ENCODE measurements around the gene SMAD7.

SMAD7 gene

GRCh38 chr18:48893608-48894600, 56.9 kb downstream of the SMAD7 start:
- no peaks in the 10 kb centered on the region for H3K36me3 ChIP-seq (ENCODE audit: control insufficient read depth in 1 of 2, insufficient read depth in 2 of 2, low read depth in 1 of 2, low read length in 2 of 2)
- peak overlapping the region in 1 of 2 experiments; percentile 67 for H2BK12ac ChIP-seq (ENCODE audit: low read length in 2 of 2)
- no peaks in the 10 kb centered on the region for H3K9me3 ChIP-seq (ENCODE audit: control insufficient read depth, low read length)
- H2AFZ ChIP-seq (ENCODE audit: low read depth, low read length): no peak overlapping the region
- H4K91ac ChIP-seq (ENCODE audit: low read length): peak overlapping the region; percentile 10
- no peak overlapping the region for H2BK5ac ChIP-seq (ENCODE audit: low read depth, low read length, poor library complexity, severe bottlenecking)
- no peak overlapping the region for H3K23ac ChIP-seq (ENCODE audit: low read length in 2 of 2)
- H3K4me2 ChIP-seq (ENCODE audit: low read length, poor library complexity, severe bottlenecking): no peak overlapping the region
- H2AK5ac ChIP-seq (ENCODE audit: low read length, severe bottlenecking): peak overlapping the region; percentile 58
- H3K4me3 ChIP-seq (ENCODE audit: insufficient read depth in 1 of 2, low read depth in 1 of 2, low read length in 2 of 2): no peak overlapping the region
- no peak overlapping the region for H4K8ac ChIP-seq (ENCODE audit: low read length)
- peaks cover 19% of the 10 kb centered on the region for H3K4me1 ChIP-seq (ENCODE audit: control insufficient read depth, insufficient read depth, low read depth, low read length)
- H3K14ac ChIP-seq (ENCODE audit: low read length in 2 of 2): peak overlapping the region in 1 of 2 experiments; percentile 23
- H3K4ac ChIP-seq (ENCODE audit: low read depth in 1 of 2, low read length in 2 of 2): no peak overlapping the region
- WGBS: 95% methylated on average over 25 of the region's 25 CpGs
- H3K18ac ChIP-seq (ENCODE audit: low read depth in 1 of 2, low read length in 2 of 2): peak overlapping the region in 1 of 2 experiments; percentile 42
- no peaks in the 10 kb centered on the region for H3K27me3 ChIP-seq (ENCODE audit: control insufficient read depth in 1 of 2, insufficient read depth in 1 of 2, low read length in 2 of 2)
- DNase-seq: no peak
- H3K27ac ChIP-seq (ENCODE audit: low read length, poor library complexity, severe bottlenecking): no peak overlapping the region
- peak overlapping the region; percentile 82 for H2BK15ac ChIP-seq (ENCODE audit: low read depth, poor library complexity, severe bottlenecking)
- no peaks in the 10 kb centered on the region for H3K79me1 ChIP-seq (replicated peaks; ENCODE audit: low read length, poor library complexity, severe bottlenecking)
- H3K9ac ChIP-seq (ENCODE audit: low read length): no peak overlapping the region
- H2BK120ac ChIP-seq (ENCODE audit: low read depth, low read length): no peak overlapping the region

DNA sequence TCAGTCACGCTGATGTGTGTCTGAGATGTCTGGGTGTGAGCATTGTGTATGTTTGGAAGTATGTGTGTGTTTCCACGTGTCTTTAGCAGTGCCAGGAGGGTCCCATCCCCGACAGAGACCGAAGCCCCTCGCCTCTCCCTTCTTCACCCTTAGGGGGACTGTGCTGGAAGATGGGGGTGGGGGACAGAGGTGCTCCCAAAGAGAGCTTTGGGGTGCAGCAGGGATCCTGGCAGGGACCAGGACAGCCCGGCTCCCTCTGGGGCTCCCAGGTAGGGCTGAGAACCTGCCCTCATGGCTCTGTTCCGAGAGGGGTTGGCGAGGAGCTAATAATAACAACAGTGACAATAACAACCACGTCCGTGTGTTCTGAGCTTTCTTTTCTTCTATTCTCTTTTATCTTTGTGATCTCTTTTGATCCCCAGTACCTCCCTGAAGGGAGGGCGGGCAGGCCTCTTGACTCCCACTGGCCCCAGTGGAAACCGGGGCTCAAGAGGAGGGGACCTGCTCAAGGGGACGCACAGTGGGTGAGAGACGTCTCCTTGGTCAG, 57.6 kb downstream of the SMAD7 start:
- no peak overlapping the region for H3K4ac ChIP-seq (ENCODE audit: low read depth in 1 of 2, low read length in 2 of 2)
- no peak overlapping the region for H2BK5ac ChIP-seq (ENCODE audit: low read depth, low read length, poor library complexity, severe bottlenecking)
- no peak overlapping the region for H2BK120ac ChIP-seq (ENCODE audit: low read depth, low read length)

DNA sequence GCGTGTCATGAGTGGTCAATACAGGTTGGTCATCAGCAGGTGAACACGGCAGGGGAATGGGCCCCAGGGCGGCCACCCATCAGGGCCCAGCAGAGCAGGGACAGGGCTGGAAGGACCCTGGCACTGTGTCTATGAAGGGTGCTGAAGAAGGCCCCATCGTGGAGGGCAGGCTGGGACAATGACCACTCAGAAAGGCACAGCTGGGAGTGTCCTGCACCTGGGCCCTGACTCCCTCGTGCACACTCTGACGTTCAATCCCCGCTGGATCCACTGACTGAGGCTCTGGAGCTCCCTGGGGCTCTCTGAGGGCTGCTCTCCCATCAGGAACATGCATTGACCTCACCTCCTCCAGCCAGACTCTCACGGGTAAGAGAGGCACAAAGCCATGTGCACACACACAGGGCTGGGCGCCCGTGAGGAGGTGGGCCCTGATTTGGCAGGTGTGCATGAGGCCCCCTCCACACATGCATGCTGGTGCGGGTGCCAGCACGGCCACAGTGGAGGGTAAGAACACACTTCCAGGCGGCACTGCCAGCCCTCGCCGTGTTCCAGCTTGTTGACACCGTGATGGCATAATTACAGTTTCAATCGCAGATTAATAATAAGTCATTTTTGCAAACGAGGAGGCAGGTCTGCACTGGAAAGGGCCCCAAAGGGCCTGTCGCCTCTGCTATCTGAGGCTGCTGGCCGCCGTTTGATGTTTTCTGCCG, 58.5 kb downstream of the SMAD7 start:
- no peak overlapping the region for H2BK15ac ChIP-seq (ENCODE audit: low read depth, poor library complexity, severe bottlenecking)
- peaks cover 0 to 7% of the 10 kb centered on the region in 2 experiments for H3K27me3 ChIP-seq (ENCODE audit: control insufficient read depth in 1 of 2, insufficient read depth in 1 of 2, low read length in 2 of 2)
- H4K91ac ChIP-seq (ENCODE audit: low read length): peak overlapping the region; percentile 48
- H3K4ac ChIP-seq (ENCODE audit: low read depth in 1 of 2, low read length in 2 of 2): no peak overlapping the region
- peak overlapping the region; percentile 17 to 37 for H3K18ac ChIP-seq (ENCODE audit: low read depth in 1 of 2, low read length in 2 of 2)
- H3K27ac ChIP-seq (ENCODE audit: low read length, poor library complexity, severe bottlenecking): no peak overlapping the region
- WGBS: 93% methylated on average over 21 of the region's 22 CpGs
- H3K23ac ChIP-seq (ENCODE audit: low read length in 2 of 2): peak overlapping the region in 1 of 2 experiments; percentile 37
- H2AFZ ChIP-seq (ENCODE audit: low read depth, low read length): no peak overlapping the region
- no peak overlapping the region for H2BK5ac ChIP-seq (ENCODE audit: low read depth, low read length, poor library complexity, severe bottlenecking)
- no peak overlapping the region for H3K4me2 ChIP-seq (ENCODE audit: low read length, poor library complexity, severe bottlenecking)
- no peak overlapping the region for H3K14ac ChIP-seq (ENCODE audit: low read length in 2 of 2)
- no peaks in the 10 kb centered on the region for H3K79me1 ChIP-seq (replicated peaks; ENCODE audit: low read length, poor library complexity, severe bottlenecking)
- no peaks in the 10 kb centered on the region for H3K9me3 ChIP-seq (ENCODE audit: control insufficient read depth, low read length)
- no peak overlapping the region for H3K9ac ChIP-seq (ENCODE audit: low read length)
- no peaks in the 10 kb centered on the region for H3K36me3 ChIP-seq (ENCODE audit: control insufficient read depth in 1 of 2, insufficient read depth in 2 of 2, low read depth in 1 of 2, low read length in 2 of 2)
- H2AK5ac ChIP-seq (ENCODE audit: low read length, severe bottlenecking): peak overlapping the region; percentile 52
- peak overlapping the region in 1 of 2 experiments; percentile 67 for H2BK12ac ChIP-seq (ENCODE audit: low read length in 2 of 2)
- no peak for DNase-seq
- H3K4me1 ChIP-seq (ENCODE audit: control insufficient read depth, insufficient read depth, low read depth, low read length): peaks cover 19% of the 10 kb centered on the region
- no peak overlapping the region for H3K4me3 ChIP-seq (ENCODE audit: insufficient read depth in 1 of 2, low read depth in 1 of 2, low read length in 2 of 2)
- H2BK120ac ChIP-seq (ENCODE audit: low read depth, low read length): no peak overlapping the region
- H4K8ac ChIP-seq (ENCODE audit: low read length): no peak overlapping the region

More for the DNA sequence above, 57.6 kb downstream of the SMAD7 start:
- Histone ChIP-seq H3K4me3 (ENCODE audit: insufficient read depth in 1 of 2, low read depth in 1 of 2, low read length in 2 of 2) (no peak overlapping the region), H3K79me1 (replicated peaks; ENCODE audit: low read length, poor library complexity, severe bottlenecking) (no peaks in the 10 kb centered on the region), H3K4me1 (ENCODE audit: control insufficient read depth, insufficient read depth, low read depth, low read length) (peaks cover 19% of the 10 kb centered on the region), H2AK5ac (ENCODE audit: low read length, severe bottlenecking) (peak overlapping the region; percentile 58), H4K91ac (ENCODE audit: low read length) (no peak overlapping the region), H3K27ac (ENCODE audit: low read length, poor library complexity, severe bottlenecking) (no peak overlapping the region), H3K18ac (ENCODE audit: low read depth in 1 of 2, low read length in 2 of 2) (no peak overlapping the region), H3K9ac (ENCODE audit: low read length) (no peak overlapping the region), H3K4me2 (ENCODE audit: low read length, poor library complexity, severe bottlenecking) (no peak overlapping the region), H2BK12ac (ENCODE audit: low read length in 2 of 2) (peak overlapping the region in 1 of 2 experiments; percentile 67), H2AFZ (ENCODE audit: low read depth, low read length) (no peak overlapping the region), H4K8ac (ENCODE audit: low read length) (no peak overlapping the region), H2BK15ac (ENCODE audit: low read depth, poor library complexity, severe bottlenecking) (no peak overlapping the region), H3K23ac (ENCODE audit: low read length in 2 of 2) (no peak overlapping the region), H3K9me3 (ENCODE audit: control insufficient read depth, low read length) (no peaks in the 10 kb centered on the region), H3K27me3 (ENCODE audit: control insufficient read depth in 1 of 2, insufficient read depth in 1 of 2, low read length in 2 of 2) (peaks cover 0 to 4% of the 10 kb centered on the region in 2 experiments), H3K36me3 (ENCODE audit: control insufficient read depth in 1 of 2, insufficient read depth in 2 of 2, low read depth in 1 of 2, low read length in 2 of 2) (no peaks in the 10 kb centered on the region), H3K14ac (ENCODE audit: low read length in 2 of 2) (peak overlapping the region in 1 of 2 experiments; percentile 10)
- no peak for DNase-seq
- WGBS: 82% methylated on average over 11 of the region's 14 CpGs
